ENCODE measurements around the gene INPP4B. TPM values are rescaled to one million over a fixed set of nuclear protein-coding genes. Genes with fewer than 3 reads are reported as not detected.

Gene INPP4B
- total RNA-seq, 2 experiments from 2014 or later, result not detected

GRCh38 chr4:142777045-142777743 is 68.9 kb downstream of the INPP4B start:
- POLR2A ChIA-PET, result interaction anchor here (0.6 kb wide), 1 partner anchor 132 kb away, joined by 3 read pairs; no protein-coding TSS in a partner anchor
- BruUV-seq (replicated peaks), result no TSS peak
- no peak for DNase-seq (ENCODE audit: low spot score)
- Histone ChIP-seq H3K36me3 (ENCODE audit: insufficient read depth, low read length) (no peaks in the 10 kb centered on the region), H3K79me2 (ENCODE audit: insufficient read depth, low read depth, low read length) (no peaks in the 10 kb centered on the region), H4K20me1 (ENCODE audit: insufficient read depth, low read length) (no peaks in the 10 kb centered on the region), H3K9me2 (ENCODE audit: insufficient read depth, low read length) (no peaks in the 10 kb centered on the region), H3K27ac (ENCODE audit: low read depth, low read length, poor library complexity, severe bottlenecking) (no peak overlapping the region), H3K4me2 (ENCODE audit: low read length) (no peak overlapping the region), H3K9me3 (ENCODE audit: low read length) (no peaks in the 10 kb centered on the region), H3K4me1 (ENCODE audit: insufficient read depth, low read length, poor library complexity, severe bottlenecking) (no peaks in the 10 kb centered on the region), H2AFZ (ENCODE audit: low read length) (no peak overlapping the region), H3K4me3 (ENCODE audit: low read depth, low read length, poor library complexity, severe bottlenecking) (no peak overlapping the region)
- TF ChIP-seq EZH2phosphoT487 (IDR thresholded peaks at IDR 0.05; ENCODE audit: borderline replicate concordance, low read depth, low read length) (no peak), CTCF (conservative IDR thresholded peaks at IDR 0.05; ENCODE audit: low read length) (no peak)
- CTCF ChIA-PET (ENCODE audit: unreplicated experiment), result no interaction called here
- intact Hi-C loops (cut with micrococcal nuclease; ENCODE audit: unreplicated experiment), result no loop called here

DNA sequence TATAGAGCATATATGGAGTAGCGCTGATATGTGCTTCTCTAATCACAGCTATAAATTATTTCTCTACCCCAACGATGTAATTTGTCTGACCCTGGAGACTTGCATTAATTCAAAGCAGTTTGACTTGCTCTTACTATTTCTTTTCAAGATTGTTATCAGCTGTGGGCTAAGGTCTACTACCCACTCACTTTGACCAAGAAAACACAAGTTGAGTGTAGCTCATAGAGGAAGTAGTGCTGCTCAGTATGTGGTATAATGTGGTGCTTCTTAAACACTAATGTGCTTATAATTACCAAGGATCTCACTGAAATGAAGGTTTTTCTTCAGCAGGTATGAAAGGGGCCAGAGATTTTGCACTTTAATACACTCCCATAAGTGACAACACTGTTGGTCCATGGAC is 70.1 kb downstream of the INPP4B start:
- Histone ChIP-seq H3K9me2 (ENCODE audit: insufficient read depth, low read length) (no peaks in the 10 kb centered on the region), H2AFZ (ENCODE audit: low read length) (no peak overlapping the region), H3K4me3 (ENCODE audit: low read depth, low read length, poor library complexity, severe bottlenecking) (no peak overlapping the region), H4K20me1 (ENCODE audit: insufficient read depth, low read length) (no peaks in the 10 kb centered on the region), H3K36me3 (ENCODE audit: insufficient read depth, low read length) (no peaks in the 10 kb centered on the region), H3K4me2 (ENCODE audit: low read length) (no peak overlapping the region), H3K4me1 (ENCODE audit: insufficient read depth, low read length, poor library complexity, severe bottlenecking) (no peaks in the 10 kb centered on the region), H3K9me3 (ENCODE audit: low read length) (no peaks in the 10 kb centered on the region), H3K79me2 (ENCODE audit: insufficient read depth, low read depth, low read length) (no peaks in the 10 kb centered on the region), H3K27ac (ENCODE audit: low read depth, low read length, poor library complexity, severe bottlenecking) (no peak overlapping the region)
- no peak for DNase-seq (ENCODE audit: low spot score)
- TF ChIP-seq EZH2phosphoT487 (IDR thresholded peaks at IDR 0.05; ENCODE audit: borderline replicate concordance, low read depth, low read length) (no peak), CTCF (conservative IDR thresholded peaks at IDR 0.05; ENCODE audit: low read length) (no peak)
- ChIA-PET CTCF (ENCODE audit: unreplicated experiment) (no interaction called here), POLR2A (no interaction called here)
- BruUV-seq (replicated peaks), result no TSS peak
- intact Hi-C loops (cut with micrococcal nuclease; ENCODE audit: unreplicated experiment), result no loop called here

DNA sequence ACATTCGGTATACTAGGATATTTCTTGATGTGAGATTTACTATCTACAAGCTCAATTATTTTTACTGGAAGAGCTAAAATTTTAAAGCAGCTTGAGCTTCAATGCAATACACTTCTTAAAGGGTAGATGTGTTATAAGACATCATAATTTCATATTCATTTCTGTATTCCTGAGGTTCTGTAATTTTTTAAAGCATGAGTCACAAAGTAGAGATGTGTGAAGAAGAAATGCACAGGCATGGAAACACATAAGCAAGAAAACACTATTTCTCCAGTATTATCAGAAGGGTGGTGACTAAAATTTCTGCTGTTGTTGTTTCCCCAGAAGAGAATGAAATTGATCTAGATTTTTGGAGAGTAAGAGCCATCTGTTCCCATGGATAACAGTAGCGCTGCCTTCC is 72.6 kb downstream of the INPP4B start:
- no TSS peak for BruUV-seq (replicated peaks)
- POLR2A ChIA-PET, result no interaction called here
- no peak for TF ChIP-seq EZH2phosphoT487 (IDR thresholded peaks at IDR 0.05; ENCODE audit: borderline replicate concordance, low read depth, low read length)
- TF ChIP-seq CTCF (conservative IDR thresholded peaks at IDR 0.05; ENCODE audit: low read length), result no peak
- intact Hi-C loops (cut with micrococcal nuclease; ENCODE audit: unreplicated experiment), result no loop called here
- no peak overlapping the region for H3K4me2 ChIP-seq (ENCODE audit: low read length)
- no peaks in the 10 kb centered on the region for H3K9me3 ChIP-seq (ENCODE audit: low read length)
- H3K79me2 ChIP-seq (ENCODE audit: insufficient read depth, low read depth, low read length), result no peaks in the 10 kb centered on the region
- no peaks in the 10 kb centered on the region for H3K9me2 ChIP-seq (ENCODE audit: insufficient read depth, low read length)
- no peaks in the 10 kb centered on the region for H3K36me3 ChIP-seq (ENCODE audit: insufficient read depth, low read length)
- DNase-seq (ENCODE audit: low spot score), result no peak
- H2AFZ ChIP-seq (ENCODE audit: low read length), result no peak overlapping the region
- H4K20me1 ChIP-seq (ENCODE audit: insufficient read depth, low read length), result no peaks in the 10 kb centered on the region
- no peak overlapping the region for H3K4me3 ChIP-seq (ENCODE audit: low read depth, low read length, poor library complexity, severe bottlenecking)
- CTCF ChIA-PET (ENCODE audit: unreplicated experiment), result no interaction called here
- no peaks in the 10 kb centered on the region for H3K4me1 ChIP-seq (ENCODE audit: insufficient read depth, low read length, poor library complexity, severe bottlenecking)
- H3K27ac ChIP-seq (ENCODE audit: low read depth, low read length, poor library complexity, severe bottlenecking), result no peak overlapping the region
